Stimulated activated CD4-positive, alpha-beta T cell treated with anti-CD3 and anti-CD28 coated beads, Interleukin-15, amount 100 ng/mL, for 24 hours (primary cell): ENCODE measurements around the gene CDK7.
"Not testable (repeated sequence)": the region's sequence is repeated elsewhere in the genome, so short reads cannot be mapped to it uniquely, and the experiment has no call there.

Source experiments
- DNase-seq: peaks from one replicate; pipeline ENCODE4 v3.0.0-alpha.2; 2020

CDK7 gene

DNA sequence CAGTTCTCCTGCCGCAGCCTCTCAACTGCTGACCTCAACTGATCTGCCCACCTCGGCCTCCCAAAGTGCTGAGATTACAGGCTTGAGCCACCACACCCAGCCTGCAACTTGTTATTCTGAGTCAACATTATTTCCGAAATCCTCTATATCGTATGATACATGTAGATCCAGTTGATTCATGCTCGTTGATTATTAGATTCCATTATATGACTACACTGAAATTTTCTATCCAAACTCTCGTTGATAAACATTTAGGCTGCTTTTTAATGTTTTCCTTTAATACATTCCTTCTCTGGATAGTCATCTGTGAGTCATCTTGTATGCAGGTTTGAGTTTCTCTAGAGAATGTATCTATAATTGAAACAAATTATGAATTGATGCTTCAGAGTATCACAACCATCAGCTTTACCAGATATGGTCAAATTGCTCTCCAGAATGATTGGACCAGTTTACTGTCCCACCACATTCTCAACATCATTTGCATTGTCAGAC is 4.1 kb downstream of the CDK7 start:
- DNase-seq = no peak

DNA sequence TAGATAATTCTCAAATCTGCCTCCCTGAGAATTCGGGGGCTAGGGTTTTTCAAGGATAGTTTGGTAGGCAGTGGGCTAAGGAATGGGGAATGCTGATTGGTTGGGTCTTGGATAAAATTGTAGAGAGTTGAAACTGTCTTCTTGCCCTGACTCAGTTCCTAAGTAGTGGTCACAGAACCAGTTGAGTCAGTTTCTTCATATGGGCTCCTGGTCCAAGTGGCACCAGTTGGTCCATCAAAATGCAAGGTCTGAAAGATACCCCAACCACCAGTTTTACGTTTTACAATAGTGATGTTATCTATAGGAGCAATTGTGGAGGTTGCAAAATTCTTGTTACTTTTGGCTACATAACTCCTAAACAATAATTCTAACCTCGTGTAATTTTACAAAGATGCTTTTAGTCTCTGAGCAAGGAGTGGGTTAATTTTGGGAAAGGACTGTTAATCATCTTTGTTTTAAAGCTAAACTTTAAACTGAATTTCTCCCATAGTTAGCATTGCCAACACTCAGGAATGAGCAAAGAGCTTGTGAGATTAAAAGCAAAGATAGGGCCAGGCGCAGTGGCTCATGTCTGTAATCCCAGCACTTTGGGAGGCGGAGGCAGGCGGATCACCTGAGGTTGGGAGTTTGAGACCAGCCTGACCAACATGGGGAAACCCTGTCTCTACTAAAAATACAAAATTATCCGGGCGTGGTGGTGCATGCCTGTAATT is 7.7 kb downstream of the CDK7 start:
- no peak for DNase-seq

DNA sequence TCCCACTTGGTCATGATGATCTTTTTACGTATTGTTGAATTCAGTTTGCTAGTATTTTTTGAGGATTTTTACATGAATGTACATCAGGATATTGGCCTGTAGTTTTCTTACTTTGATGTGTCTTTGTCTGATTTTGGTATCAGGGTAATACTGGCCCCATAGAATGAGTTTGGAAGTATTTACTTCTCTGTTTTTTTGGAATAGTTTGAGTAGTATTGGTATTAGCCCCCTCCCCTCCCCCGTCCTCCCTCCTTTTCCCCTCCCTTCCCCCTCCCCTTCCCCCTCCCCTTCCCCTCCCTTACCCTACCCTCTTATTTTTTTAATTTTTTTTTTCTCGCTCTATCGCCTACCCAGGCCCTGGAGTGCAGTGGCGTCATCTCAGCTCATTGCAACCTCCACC is 10.3 kb downstream of the CDK7 start:
- no peak for DNase-seq

DNA sequence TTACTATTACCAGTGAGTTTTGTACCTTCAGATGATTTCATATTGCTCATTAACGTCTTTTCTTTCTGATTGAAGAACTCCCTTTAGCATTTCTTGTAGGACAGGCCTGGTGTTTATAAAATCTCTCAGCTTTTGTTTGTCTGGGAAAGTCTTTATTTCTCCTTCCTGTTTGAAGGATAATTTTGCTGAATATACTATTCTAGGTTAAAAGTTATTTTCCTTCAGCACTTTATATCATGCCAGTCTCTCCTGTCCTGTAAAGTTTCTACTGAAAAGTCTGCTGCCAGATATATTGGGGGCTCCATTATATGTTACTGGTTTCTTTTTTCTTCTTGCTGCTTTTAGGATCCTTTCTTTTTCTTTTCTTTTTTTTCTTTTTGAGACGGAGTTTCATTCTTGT is 13.3 kb downstream of the CDK7 start:
- DNase-seq = no peak

DNA sequence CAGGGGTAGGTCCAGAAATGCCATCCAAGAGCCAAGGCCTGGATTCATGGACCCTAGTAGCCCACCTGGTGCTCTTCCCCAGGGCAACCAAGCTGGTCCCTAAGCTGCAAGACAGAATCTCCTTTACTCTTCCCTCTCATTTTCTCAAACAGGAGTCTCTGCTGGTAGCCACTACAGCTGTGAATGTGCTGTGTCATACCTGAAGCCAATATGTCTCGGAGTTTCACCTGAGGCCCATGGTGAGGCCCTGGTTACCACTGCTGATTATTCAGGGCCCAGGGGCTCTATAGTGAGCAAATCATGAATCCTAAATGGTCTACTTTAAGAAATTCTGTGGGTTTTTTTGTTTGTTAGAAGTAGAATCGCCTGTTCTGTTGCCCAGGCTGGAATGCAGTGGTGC is 15.9 kb downstream of the CDK7 start:
- DNase-seq = no peak

DNA sequence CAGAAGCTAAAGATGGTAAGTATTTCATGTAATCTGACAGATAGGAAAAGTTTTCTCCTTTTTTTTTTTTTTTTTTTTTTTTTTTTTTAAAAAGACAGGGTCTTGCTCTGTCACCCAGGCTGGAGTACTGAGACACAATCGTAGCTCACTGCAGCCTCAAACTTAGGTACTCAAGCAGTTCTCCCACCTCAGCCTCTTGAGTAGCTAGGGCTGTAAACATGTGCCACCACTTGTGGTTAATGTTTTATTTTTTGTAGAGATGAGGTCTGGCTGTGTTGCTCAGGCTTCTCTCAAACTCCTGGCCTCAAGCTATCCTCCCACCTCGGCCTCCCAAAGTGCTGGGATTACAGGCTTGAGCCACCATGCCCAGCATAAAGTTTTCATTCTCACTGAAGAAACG is 17.8 kb downstream of the CDK7 start:
- DNase-seq = no peak

DNA sequence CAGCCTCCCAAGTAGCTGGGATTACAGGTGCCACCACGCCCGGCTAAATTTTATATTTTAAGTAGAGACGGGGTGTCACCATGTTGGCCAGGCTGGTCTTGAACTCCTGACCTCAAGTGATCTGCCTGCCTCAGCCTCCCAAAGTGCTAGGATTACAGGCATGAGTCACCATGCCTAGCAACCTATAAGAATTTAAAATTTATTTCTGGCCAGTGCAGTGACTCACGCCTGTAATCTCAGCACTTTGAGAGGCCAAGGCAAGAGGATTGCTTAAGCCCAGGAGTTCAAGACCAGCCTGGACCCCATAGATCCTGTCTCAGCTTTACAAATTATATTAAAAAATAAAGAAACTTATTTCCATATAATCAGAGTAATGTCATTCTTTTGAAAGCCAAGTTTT is 21.3 kb downstream of the CDK7 start:
- not testable (repeated sequence) for DNase-seq

DNA sequence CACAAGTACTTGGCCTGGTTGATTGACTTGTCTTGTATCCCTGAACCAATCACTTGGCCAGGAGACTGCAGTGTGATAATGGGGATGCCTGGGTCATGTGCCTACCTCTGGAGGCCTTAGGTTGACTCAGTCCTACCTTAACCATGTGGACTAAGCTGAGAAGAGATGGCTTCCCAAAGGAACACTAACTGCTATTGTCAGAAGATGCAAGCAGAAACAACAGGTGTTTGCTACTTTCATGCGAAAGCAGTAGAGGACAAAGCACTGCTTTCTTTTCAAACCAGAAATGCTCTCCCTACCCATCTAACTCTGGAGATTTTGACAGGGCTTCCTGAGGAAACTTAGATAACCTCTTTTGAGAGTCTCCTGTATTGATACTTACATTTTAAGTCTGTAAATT is 22.9 kb downstream of the CDK7 start:
- DNase-seq = no peak

DNA sequence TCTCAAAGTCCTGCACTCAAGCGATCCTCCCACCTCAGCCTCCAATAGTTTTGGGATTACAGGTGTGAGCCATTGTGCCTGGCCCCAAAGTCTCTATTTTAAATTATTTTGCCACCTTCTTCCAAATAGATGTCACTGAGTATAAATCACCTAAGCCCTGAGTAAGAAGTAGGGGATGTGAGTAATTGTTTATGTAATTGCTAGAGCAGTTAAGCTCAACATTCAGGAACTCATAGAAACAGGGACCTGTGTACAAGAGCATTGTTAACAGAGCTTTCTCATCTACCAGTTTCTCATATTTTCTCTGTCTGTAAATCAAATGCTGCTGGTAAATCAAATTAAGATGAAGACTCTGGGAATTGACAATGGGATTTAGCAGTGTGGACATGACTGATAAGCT is 26.3 kb downstream of the CDK7 start:
- no peak for DNase-seq

DNA sequence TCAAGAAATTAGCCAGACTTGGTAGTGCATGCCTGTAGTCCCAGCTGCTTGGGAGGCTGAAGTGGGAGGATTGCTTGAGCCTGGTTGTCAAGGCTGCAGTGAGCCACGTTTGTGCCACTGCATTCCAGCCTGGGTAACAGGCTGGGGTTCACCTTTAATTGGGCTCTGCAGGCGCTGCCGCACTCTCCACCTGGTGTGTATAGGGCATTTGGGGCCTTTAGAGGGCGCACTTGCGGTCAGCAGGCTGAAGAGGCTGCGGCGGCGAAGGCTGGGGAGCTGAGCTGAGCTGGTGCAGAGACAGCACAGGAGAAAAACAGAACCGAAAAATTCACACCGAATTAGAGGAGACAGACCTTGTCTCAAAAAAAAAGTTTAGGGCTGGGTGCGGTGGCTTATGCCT is 31.2 kb downstream of the CDK7 start:
- peak; percentile 16 for DNase-seq

DNA sequence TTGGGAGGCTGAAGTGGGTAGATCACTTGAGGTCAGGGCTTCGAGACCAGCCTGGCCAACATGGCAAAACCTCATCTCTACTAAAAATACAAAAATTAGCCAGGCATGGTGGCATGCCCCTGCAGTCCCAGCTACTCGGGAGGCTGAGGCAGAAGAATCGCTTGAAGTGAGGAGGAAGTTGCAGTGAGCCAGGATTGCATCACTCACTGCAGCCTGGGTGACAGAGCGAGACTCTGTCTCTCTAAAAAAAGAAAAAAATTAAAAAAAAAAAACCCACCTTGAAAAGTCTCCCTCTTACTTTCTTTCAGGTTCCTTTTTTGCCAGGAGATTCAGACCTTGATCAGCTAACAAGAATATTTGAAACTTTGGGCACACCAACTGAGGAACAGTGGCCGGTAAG is 34.2 kb downstream of the CDK7 start:
- no peak for DNase-seq

DNA sequence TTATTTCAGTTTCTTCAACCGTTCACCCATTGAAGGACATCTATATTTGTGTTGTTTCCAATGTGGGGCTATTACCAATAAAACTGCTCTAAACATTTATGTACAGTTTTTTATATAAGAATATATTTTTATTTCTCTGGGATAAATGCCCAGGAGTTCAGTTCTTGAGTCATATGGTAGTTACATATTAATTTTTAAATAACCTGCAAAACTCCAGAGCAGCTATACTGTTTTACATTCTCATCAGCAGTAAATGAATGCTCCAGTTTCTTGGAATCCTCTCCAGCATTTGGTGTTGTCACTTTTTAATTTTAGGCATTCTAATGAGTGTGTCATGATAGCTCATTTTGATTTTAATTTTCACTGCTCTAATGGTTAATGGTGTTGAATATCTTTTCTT is 36.2 kb downstream of the CDK7 start:
- DNase-seq = no peak

DNA sequence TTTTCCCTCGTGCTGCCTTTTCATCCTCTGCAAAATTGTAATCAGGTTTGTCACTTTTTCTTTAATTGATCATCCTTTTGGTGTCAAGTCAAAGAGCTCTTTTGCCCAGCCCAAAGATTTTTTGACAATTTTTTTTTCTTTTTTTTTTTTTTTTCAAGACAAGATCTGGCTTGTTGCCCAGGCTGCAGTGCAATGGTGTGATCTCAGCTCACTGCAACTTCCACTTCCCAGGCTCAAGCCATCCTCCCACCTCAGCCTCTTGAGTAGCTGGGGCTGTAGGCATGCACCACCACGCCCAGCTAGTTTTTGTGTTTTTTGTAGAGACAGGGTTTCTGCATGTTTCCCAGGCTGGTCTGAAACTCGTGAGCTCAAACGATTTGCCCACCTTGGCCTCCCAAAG is 36.7 kb downstream of the CDK7 start:
- no peak for DNase-seq

DNA sequence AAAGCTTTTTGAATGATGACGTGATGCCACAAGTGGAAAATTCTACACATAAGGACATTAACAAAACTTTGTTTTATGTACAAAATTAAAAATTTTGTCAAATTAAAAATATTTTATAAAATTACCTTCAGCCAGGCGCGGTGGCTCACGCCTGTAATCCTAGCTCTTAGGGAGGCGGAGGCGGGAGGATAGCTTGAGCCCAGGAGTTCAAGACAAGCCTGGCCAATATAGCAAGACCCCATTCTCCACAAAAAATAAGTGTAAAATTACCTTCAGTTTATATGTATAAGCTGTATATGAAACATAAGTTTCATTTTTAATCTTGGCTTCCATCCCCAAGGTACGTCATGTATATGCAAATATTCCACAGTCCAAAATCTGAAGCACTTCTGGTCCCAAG is 40.9 kb downstream of the CDK7 start:
- no peak for DNase-seq

DNA sequence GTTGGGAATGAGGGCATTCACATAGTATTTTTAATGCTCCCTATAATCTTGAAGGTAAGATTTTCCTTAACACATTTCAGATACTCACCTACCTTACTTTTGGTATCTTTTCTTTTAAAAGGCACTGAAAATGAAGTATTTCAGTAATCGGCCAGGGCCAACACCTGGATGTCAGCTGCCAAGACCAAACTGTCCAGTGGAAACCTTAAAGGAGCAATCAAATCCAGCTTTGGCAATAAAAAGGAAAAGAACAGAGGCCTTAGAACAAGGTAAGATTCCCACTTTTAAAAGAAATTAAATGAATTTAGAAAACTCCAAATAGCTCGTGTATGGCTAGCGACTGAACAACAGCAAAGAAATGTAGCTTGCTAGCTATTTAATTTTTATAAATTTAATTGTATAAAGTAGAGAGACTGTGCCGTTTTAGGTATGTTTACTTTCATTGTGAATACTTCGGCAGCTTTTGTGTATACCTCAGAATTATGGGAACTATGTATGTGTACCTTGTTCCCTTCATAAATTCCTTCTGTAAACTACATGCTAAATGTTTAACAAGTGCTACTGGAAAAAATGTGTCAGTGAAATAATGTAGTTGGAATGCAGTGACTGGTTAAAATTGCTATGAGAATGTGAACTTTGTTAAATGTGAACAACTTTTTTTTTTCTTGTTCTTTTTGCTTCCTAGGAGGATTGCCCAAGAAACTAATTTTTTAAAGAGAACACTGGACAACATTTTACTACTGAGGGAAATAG is 41.9 kb downstream of the CDK7 start:
- DNase-seq = no peak

DNA sequence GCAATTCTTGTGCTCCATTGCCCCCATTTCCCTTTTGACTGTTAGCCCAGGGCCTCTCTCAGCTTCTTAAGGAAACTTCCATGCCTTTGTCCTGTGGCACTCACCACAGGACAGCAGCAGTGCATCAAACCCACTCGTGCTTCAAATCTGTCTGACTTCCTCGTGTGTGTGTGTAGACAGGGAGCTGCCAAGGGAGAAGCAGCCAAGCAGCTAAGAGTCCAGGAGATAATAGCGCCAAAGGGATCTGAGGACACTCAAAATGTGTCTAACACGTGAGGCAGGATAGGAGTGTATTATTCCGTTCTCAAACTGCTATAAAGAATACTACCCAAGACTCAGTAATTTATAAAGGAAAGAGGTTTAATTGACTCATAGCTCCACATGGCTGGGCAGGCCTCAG is 44.8 kb downstream of the CDK7 start:
- DNase-seq = no peak

DNA sequence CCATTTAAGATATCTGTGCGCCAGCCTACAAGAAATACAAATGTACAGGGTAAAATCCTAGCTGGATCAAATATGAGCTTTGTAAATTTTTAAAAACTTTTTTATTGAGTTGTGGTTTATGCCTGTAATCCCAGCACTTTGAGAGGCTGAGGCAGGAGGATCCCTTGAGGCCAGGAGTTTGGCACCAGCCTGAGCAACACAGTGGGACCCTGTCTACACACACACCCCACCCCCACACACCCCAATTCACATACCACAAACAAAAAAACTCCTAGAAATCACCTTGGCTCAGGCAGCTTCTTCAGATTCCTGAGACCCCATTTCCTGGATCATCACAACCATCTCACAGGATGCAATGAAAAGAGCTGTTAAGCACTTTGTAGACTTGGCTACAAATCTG is 46.4 kb downstream of the CDK7 start:
- DNase-seq = no peak

DNA sequence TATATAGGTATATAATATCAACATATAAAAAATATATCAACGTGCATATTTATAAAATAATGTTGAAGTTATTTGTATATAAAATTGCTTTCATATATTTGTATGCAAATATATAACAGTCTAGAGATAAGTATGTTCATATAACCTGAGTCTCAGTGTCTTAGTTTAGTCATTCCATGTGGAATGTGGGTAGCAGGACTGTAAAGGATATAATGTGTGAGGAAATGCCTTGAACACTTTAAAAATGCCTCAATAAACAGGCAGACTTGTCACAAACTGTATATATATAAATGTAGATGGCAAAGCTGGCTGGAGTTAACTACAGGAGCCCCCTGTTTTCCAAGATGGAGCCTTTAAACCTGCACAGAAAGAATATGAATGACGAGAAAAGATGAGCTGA is 49.5 kb downstream of the CDK7 start:
- no peak for DNase-seq

DNA sequence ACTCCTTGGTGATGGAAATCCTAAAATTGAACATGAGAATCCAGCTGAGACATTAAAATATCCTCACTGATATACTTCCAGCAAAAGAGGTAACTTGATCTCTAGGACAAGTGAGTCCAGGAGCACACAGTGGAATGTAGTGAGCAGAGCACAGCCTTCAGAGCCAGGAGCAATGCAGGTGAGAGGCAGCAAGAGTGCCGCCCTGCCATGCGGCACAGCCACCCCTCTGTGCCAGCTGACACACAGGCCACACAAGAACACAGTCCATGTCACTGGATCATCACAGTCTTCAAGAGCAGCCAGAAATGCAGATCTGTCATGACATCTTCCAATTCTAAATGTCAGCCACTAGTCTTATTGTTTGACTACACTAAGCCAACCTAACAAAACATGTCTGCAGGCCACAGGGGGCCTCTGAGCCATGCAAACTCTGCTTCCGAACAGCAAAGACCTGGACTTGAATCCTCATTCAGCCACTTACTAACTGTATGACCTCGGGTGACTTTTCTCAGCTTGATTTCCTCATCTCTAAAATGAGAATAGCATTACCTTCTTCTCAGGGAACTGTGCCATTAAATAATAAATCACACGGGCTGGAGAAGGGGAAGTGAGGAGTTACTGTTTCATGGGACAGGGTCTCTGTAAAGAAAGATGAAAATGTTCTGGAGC is 50.9 kb downstream of the CDK7 start:
- no peak for DNase-seq

DNA sequence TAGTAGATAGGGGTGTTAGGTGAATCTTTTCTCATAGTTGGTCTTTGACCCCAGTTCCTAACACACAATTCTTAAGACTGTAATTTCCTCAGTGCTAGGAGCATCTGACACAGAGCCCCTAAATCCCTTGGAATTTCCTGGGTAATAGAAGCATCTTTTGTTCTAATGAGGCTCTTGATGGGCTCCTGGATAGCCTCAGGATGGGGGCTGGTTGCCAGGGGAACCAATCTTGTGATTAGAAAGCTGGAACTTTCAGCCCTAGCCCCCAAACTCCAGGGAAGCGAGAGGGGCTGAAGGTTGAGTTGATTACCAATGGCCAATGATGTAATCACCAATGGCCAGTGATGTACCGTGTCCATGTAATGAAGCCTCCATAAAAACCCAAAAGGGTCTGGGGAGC is 53.4 kb downstream of the CDK7 start:
- DNase-seq = no peak

DNA sequence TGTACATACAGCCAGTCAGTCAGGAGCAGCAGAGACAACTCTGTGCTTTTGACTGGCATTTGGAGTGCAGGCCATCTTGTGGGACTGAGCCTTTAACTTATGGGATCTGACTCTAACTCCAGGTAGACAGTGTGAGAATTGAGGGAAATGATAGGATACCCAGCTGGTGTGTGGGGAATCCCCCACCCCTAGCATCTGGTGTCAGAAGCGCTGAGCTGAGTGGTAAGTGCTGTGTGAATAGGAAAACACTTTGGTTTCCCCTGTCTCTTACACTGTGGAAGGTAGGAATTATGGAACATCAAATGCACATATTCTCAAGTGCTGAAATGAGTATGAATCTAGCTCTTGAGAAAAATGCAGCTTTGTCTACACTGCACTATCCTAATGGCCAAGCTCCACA is 54.0 kb downstream of the CDK7 start:
- no peak for DNase-seq

DNA sequence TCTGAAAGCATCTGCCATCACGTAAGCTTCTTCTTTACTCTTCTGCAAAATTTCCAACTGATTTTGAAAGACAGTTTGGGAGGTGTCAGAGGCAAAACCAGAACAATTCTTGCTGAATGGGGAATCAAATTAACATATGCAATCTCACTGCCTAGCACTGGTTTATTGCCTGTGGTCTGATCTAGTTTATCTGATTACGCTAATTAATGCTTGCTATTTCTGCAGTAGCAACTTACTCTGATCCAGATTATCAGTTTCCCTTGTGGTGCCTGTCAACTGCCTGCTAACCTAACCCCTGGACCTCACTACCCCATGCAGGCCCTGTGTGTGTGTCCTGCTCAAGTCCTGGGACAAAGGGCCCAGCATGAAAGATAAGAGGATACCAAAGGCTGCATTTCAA is 57.6 kb downstream of the CDK7 start:
- DNase-seq = no peak

DNA sequence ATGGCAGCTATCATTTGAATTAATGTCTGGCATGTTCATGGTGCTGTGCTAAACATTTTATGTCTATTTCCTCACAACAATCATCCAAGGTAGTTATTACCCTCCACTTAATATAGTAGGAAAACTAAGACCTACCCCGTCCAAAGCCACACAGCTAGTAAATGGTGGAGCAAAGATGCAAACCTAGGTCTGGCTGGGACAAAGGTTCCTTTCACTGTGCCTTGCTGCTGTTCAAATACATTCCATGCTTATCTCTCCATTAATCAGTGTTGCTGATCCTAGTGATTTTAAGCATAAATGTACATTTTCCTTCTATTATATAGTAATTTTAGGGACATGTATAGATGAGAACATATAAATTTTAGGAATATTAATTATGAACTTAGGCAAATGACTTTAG is 59.2 kb downstream of the CDK7 start:
- no peak for DNase-seq

DNA sequence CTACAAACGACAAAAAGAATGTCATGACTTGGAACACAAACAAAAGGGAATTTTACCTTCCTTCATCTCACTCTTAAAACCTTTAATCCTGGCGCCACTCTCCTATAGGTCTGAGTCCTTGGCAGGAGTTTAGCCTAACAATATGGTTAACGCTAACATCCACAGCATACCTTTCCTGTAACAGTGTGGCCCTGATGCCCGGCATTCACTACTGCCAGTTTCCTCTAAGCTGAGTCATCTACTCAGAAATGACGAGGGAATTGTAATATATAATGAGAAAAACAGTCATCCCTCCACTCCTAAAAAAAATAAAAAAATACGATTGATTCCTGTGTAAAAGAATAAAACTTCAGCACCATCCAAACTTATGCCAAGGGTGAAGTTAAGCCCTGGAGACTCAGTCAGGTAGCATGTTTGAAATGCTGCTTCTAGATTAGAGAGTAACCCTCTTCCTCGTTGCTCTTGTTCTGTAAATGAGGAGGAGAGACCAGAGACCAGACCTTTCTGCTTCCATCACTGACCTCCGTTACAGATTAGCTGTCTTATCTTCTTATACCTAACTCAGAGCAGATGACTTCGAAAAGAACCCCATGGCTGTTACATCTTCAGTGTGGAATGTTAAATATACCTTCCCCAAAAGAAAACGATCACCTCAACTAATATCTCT is 60.5 kb downstream of the CDK7 start:
- DNase-seq = no peak
